ENCODE results near the gene COLEC11. TPM values are rescaled to one million over a fixed set of nuclear protein-coding genes. Genes with fewer than 3 reads are reported as not detected.

Gene COLEC11
- total RNA-seq, 1 experiment from 2014 or later = 1.3 TPM

DNA sequence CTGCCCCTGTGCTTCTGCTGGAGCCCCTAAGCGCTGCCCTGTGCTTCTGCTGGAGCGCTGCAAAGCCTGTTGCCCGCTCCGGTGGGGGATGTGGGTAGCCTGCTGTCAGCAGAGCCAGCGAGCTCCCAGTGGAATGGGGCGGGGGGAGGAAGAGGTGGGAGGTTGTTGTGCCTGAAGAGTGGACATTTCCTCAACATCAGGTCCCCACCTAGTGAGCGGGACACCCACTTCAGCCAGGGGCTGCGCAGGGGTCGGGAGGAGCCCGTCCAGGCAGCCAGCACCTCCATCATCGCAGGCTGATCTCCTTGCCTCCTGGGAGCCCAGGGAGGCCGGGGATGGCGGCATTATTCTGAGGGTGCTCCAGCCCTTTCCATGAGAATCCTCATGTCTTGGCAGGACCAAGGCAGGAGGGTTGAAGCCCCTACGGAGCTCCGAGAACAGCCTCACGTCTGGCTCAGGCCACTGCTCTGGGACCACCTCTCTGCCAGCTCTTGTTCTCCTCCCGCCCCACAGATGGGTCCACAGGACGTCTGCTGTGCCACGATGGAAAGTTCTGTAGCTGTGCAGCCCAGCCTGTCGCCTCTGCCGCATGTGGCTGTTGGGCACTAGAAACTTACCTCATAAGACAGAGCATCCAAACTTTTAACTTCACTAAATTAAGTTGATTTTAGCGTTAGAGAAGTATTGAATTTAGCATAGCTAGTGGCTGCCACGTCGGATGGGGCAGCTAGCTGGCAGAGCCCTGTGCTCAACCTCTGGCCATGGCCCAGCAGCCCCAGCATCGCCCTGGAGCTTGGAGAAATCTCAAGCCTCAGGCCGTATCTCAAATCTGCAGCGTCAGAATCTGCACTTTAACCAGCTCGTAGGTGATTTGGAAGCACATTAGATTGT, 61.2 kb downstream of the COLEC11 start (continued):
- TF ChIP-seq, protein P1, sequence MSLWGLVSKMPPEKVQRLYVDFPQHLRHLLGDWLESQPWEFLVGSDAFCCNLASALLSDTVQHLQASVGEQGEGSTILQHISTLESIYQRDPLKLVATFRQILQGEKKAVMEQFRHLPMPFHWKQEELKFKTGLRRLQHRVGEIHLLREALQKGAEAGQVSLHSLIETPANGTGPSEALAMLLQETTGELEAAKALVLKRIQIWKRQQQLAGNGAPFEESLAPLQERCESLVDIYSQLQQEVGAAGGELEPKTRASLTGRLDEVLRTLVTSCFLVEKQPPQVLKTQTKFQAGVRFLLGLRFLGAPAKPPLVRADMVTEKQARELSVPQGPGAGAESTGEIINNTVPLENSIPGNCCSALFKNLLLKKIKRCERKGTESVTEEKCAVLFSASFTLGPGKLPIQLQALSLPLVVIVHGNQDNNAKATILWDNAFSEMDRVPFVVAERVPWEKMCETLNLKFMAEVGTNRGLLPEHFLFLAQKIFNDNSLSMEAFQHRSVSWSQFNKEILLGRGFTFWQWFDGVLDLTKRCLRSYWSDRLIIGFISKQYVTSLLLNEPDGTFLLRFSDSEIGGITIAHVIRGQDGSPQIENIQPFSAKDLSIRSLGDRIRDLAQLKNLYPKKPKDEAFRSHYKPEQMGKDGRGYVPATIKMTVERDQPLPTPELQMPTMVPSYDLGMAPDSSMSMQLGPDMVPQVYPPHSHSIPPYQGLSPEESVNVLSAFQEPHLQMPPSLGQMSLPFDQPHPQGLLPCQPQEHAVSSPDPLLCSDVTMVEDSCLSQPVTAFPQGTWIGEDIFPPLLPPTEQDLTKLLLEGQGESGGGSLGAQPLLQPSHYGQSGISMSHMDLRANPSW (CRISPR knock-in tag; conservative IDR thresholded peaks at IDR 0.05; ENCODE audit: low read depth) = no peak
- TF ChIP-seq, protein P2, sequence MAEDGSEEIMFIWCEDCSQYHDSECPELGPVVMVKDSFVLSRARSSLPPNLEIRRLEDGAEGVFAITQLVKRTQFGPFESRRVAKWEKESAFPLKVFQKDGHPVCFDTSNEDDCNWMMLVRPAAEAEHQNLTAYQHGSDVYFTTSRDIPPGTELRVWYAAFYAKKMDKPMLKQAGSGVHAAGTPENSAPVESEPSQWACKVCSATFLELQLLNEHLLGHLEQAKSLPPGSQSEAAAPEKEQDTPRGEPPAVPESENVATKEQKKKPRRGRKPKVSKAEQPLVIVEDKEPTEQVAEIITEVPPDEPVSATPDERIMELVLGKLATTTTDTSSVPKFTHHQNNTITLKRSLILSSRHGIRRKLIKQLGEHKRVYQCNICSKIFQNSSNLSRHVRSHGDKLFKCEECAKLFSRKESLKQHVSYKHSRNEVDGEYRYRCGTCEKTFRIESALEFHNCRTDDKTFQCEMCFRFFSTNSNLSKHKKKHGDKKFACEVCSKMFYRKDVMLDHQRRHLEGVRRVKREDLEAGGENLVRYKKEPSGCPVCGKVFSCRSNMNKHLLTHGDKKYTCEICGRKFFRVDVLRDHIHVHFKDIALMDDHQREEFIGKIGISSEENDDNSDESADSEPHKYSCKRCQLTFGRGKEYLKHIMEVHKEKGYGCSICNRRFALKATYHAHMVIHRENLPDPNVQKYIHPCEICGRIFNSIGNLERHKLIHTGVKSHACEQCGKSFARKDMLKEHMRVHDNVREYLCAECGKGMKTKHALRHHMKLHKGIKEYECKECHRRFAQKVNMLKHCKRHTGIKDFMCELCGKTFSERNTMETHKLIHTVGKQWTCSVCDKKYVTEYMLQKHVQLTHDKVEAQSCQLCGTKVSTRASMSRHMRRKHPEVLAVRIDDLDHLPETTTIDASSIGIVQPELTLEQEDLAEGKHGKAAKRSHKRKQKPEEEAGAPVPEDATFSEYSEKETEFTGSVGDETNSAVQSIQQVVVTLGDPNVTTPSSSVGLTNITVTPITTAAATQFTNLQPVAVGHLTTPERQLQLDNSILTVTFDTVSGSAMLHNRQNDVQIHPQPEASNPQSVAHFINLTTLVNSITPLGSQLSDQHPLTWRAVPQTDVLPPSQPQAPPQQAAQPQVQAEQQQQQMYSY (CRISPR knock-in tag; IDR thresholded peaks at IDR 0.05) = no peak

DNA sequence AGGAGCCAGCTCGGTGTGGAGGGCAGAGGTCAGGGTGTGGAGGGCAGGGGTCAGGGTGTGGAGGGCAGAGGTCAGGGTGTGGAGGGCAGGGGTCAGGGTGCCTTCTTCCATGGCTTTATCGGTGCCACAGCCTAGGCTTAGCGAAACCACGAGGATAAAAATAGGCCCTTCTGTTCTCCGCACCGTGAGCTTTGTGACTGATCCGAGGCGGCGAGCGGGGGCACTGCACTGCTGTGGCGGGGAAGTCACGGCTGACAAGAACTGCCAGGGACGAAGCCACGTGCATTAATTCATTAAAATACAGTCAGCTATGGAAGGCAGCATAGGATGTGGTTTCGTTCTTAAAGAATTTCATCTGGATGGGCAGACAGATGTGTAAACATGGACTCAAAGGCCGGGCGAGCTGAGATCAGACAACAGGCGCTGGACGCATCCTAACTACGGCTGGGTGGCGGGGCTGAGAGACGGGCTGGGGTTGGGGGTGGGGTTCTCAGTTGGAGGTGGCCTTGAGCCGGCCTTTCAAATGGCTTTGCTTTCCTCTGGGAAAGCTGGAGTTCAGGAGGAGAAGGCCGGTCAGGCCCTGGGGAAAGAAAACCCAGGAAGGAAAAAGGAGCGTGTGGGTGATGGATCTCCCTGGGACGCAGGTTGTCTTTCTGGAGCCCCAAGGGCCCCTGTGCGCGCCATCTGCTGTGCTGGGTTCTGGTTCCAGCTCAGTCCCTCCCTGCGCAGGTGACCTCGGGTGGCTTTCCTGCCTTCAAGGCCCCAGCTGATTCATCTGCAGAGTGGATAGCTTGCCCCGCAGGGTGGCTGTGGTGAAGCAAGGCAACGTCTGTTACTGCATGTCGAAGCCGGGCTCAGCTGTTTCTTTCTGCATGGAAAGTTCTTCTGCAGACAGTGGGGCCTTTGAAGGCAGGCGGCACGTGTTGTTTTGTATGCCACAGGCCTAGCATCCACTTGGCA, 62.1 kb downstream of the COLEC11 start:
- Mint-ChIP-seq H3K4me3 (no peak overlapping the region), H3K9me3 (peaks cover 7% of the 10 kb centered on the region), H3K4me1 (peaks cover 20% of the 10 kb centered on the region), H3K27ac (no peak overlapping the region), H3K36me3 (no peaks in the 10 kb centered on the region), H3K27me3 (ENCODE audit: low read depth) (peaks cover 6% of the 10 kb centered on the region)
- CTCF ChIA-PET = interaction anchor here (1.0 kb wide), 1 partner anchor 28 kb away, joined by 5 read pairs; no protein-coding TSS in a partner anchor
- TF ChIP-seq GABPB1 (CRISPR knock-in tag; IDR thresholded peaks at IDR 0.05) = 0 out of 2 replicates have a peak, but pooled peaks have one; percentile 19
- TF ChIP-seq, protein P3, sequence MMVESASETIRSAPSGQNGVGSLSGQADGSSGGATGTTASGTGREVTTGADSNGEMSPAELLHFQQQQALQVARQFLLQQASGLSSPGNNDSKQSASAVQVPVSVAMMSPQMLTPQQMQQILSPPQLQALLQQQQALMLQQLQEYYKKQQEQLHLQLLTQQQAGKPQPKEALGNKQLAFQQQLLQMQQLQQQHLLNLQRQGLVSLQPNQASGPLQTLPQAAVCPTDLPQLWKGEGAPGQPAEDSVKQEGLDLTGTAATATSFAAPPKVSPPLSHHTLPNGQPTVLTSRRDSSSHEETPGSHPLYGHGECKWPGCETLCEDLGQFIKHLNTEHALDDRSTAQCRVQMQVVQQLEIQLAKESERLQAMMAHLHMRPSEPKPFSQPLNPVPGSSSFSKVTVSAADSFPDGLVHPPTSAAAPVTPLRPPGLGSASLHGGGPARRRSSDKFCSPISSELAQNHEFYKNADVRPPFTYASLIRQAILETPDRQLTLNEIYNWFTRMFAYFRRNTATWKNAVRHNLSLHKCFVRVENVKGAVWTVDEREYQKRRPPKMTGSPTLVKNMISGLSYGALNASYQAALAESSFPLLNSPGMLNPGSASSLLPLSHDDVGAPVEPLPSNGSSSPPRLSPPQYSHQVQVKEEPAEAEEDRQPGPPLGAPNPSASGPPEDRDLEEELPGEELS (CRISPR knock-in tag; IDR thresholded peaks at IDR 0.05) = no peak
- ATAC-seq (0 out of 2 replicates have a peak, but pooled peaks have one; percentile 8), DNase-seq (ENCODE audit: low spot score) (no peak)
- POLR2A ChIA-PET = no interaction called here

DNA sequence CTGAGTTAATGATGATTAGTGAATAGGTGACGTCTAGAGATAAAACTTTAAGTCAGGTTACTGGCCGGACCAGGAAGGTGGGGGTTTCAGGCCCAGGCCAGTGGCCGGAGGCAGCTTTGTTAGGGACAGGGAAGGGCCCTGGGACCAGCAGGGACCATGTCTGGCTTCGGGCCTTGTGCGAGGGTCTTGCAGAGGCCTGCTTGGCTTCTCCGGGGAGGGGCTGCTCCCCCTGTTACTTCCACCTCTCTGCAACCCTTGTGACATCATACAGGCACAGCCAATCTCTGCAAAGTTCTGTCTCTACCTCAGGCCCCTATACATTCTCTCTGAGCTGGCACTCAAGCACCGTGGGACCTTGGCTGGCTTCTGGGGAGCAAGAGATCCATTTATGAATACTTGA, 63.0 kb downstream of the COLEC11 start, which contains the start of gene ALLC:
Gene ALLC (plus strand): TSS at position 320 of the 400 bp plus-strand sequence. CDS start 12,958 bp downstream, outside the sequence.
- ATAC-seq = no peak
- Mint-ChIP-seq H3K4me1 (peaks cover 18% of the 10 kb centered on the region), H3K27ac (no peak within 1 kb of the TSS), H3K36me3 (no peaks in the 10 kb centered on the region), H3K9me3 (peaks cover 11% of the 10 kb centered on the region), H3K4me3 (no peak within 1 kb of the TSS), H3K27me3 (ENCODE audit: low read depth) (peaks cover 3% of the 10 kb centered on the region)
- ChIA-PET POLR2A (no interaction called here), CTCF (no interaction called here)
- no peak for DNase-seq (ENCODE audit: low spot score)
- TF ChIP-seq PRRX2 (CRISPR knock-in tag; IDR thresholded peaks at IDR 0.05) = no peak
- TF ChIP-seq, protein P4, sequence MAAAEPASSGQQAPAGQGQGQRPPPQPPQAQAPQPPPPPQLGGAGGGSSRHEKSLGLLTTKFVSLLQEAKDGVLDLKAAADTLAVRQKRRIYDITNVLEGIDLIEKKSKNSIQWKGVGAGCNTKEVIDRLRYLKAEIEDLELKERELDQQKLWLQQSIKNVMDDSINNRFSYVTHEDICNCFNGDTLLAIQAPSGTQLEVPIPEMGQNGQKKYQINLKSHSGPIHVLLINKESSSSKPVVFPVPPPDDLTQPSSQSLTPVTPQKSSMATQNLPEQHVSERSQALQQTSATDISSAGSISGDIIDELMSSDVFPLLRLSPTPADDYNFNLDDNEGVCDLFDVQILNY (CRISPR knock-in tag; IDR thresholded peaks at IDR 0.05) = no peak
- TF ChIP-seq, protein P2 (CRISPR knock-in tag; IDR thresholded peaks at IDR 0.05) = no peak
- TF ChIP-seq, protein P5, sequence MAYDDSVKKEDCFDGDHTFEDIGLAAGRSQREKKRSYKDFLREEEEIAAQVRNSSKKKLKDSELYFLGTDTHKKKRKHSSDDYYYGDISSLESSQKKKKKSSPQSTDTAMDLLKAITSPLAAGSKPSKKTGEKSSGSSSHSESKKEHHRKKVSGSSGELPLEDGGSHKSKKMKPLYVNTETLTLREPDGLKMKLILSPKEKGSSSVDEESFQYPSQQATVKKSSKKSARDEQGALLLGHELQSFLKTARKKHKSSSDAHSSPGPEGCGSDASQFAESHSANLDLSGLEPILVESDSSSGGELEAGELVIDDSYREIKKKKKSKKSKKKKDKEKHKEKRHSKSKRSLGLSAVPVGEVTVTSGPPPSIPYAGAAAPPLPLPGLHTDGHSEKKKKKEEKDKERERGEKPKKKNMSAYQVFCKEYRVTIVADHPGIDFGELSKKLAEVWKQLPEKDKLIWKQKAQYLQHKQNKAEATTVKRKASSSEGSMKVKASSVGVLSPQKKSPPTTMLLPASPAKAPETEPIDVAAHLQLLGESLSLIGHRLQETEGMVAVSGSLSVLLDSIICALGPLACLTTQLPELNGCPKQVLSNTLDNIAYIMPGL (CRISPR knock-in tag; IDR thresholded peaks at IDR 0.05) = no peak
